SK-N-SH (cell line): ENCODE results near the gene SMIM1. TPM values are rescaled to one million over a fixed set of nuclear protein-coding genes. Genes with fewer than 3 reads are reported as not detected.

ENCODE experiments used
- CTCF ChIA-PET: fragments of 300-600, 350-600 bp; formaldehyde crosslinking; extraction: SDS; loops from one replicate; lab custom pipeline; 2021; lab: Yijun Ruan, JAX
- POLR2A ChIA-PET: fragments of 350-600 bp; sonication (Branson Sonifier 250); formaldehyde crosslinking; extraction: SDS; loops from one replicate; lab custom pipeline; 2020; ENCODE audit warnings: antibody characterized with exemption, inconsistent platforms; lab: Yijun Ruan, JAX
- DNase-seq: peaks from one replicate; pipeline ENCODE4 v3.0.0; 2012
- H2AFZ ChIP-seq: fragments of 200-600 bp; sonication (generic); 2 replicates; pipeline ENCODE4 v1.8.1; 2016; ENCODE audit warnings: antibody characterized with exemption, mild to moderate bottlenecking, low read depth
- H3F3A ChIP-seq: fragments of 200-600 bp; sonication (generic); replicated peaks from 2 replicates; pipeline ENCODE3; 2016; ENCODE audit warnings: antibody characterized with exemption, mild to moderate bottlenecking; ENCODE audit not compliant: insufficient read depth
- H3K27ac ChIP-seq, 2 experiments: fragments of 200-500 bp in 1 of 2; fragments of 200-600 bp in 1 of 2; sonication (Bioruptor generic) in 1 of 2; sonication (generic), shearing (Covaris generic) in 1 of 2; 2 replicates each; pipeline versions ENCODE4 v1.5.1 to v1.6.1; 2014 to 2016; ENCODE audit warnings: low read depth in 2 of 2, inconsistent platforms in 1 of 2, low read length in 1 of 2, mild to moderate bottlenecking in 1 of 2, mixed read lengths in 1 of 2
- H3K27me3 ChIP-seq: fragments of 200-600 bp; sonication (generic), shearing (Covaris generic); 2 replicates; pipeline ENCODE4 v1.6.1; 2016; ENCODE audit warnings: mixed run types; ENCODE audit not compliant: insufficient read depth
- H3K36me3 ChIP-seq, 2 experiments: fragments of 200-500 bp in 1 of 2; fragments of 200-600 bp in 1 of 2; sonication (Bioruptor generic) in 1 of 2; sonication (generic) in 1 of 2; replicated peaks in 1 of 2; 2 replicates each; pipeline versions ENCODE3 to v1.5.1; 2014 to 2016; ENCODE audit warnings: low read length in 1 of 2, mild to moderate bottlenecking in 1 of 2; ENCODE audit not compliant: insufficient read depth in 2 of 2, control insufficient read depth in 1 of 2
- H3K4me1 ChIP-seq, 2 experiments: fragments of 200-500 bp in 1 of 2; fragments of 200-600 bp in 1 of 2; sonication (Bioruptor generic) in 1 of 2; sonication (generic), shearing (Covaris generic) in 1 of 2; 2 replicates each; pipeline versions ENCODE4 v1.5.1 to v1.6.1; 2014 to 2016; ENCODE audit warnings: low read depth in 1 of 2, low read length in 1 of 2, mixed run types in 1 of 2; ENCODE audit not compliant: insufficient read depth in 2 of 2, control insufficient read depth in 1 of 2
- H3K4me2 ChIP-seq: fragments of 200-600 bp; sonication (generic), shearing (Covaris generic); 2 replicates; pipeline ENCODE4 v1.6.1; 2017; ENCODE audit warnings: mixed run types
- H3K4me3 ChIP-seq, 2 experiments: fragments of 200-500 bp in 1 of 2; fragments of 200-600 bp in 1 of 2; sonication (Bioruptor generic) in 1 of 2; sonication (generic), shearing (Covaris generic) in 1 of 2; 2 replicates each; pipeline versions ENCODE4 v1.5.1 to v1.8.1; 2014 to 2016; ENCODE audit warnings: low read depth in 2 of 2, inconsistent platforms in 1 of 2, low read length in 1 of 2, mild to moderate bottlenecking in 1 of 2, mixed read lengths in 1 of 2, moderate library complexity in 1 of 2
- H3K79me2 ChIP-seq: fragments of 200-600 bp; sonication (generic); 2 replicates; pipeline ENCODE4 v1.8.1; 2017; ENCODE audit warnings: mild to moderate bottlenecking; ENCODE audit not compliant: insufficient read depth
- H3K9ac ChIP-seq: fragments of 200-600 bp; sonication (generic); 2 replicates; pipeline ENCODE4 v1.6.1; 2017; ENCODE audit warnings: mixed run types
- H3K9me2 ChIP-seq: fragments of 200-600 bp; sonication (generic); 2 replicates; pipeline ENCODE4 v1.6.1; 2017; ENCODE audit warnings: mixed run types
- H3K9me3 ChIP-seq: fragments of 200-600 bp; sonication (generic); 2 replicates; pipeline ENCODE4 v1.6.1; 2017; ENCODE audit warnings: mixed run types, mild to moderate bottlenecking, moderate library complexity
- H4K20me1 ChIP-seq: fragments of 200-600 bp; sonication (generic); 2 replicates; pipeline ENCODE4 v1.6.1; 2017; ENCODE audit warnings: mild to moderate bottlenecking, mixed run types; ENCODE audit not compliant: insufficient read depth
- CHD2 ChIP-seq: fragments of 150-350 bp; IDR thresholded peaks from 2 replicates; pipeline ENCODE4 v1.6.1; 2018; ENCODE audit warnings: low read length; ENCODE audit not compliant: partially characterized antibody
- ELF1 ChIP-seq: IDR thresholded peaks from 2 replicates; pipeline ENCODE4 v1.4.0; 2012
- EZH2phosphoT487 ChIP-seq: fragments of 200-600 bp; sonication (generic); IDR thresholded peaks from 2 replicates; pipeline ENCODE4 v1.6.1; 2017; ENCODE audit warnings: low read depth, mixed run types, mild to moderate bottlenecking, antibody characterized with exemption, moderate library complexity, borderline replicate concordance
- FOXJ3 ChIP-seq: sonication (generic); formaldehyde crosslinking; IDR thresholded peaks from 2 replicates; pipeline ENCODE4 v1.5.1; 2020; ENCODE audit warnings: mild to moderate bottlenecking, missing genetic modification reagents
- IRF3 ChIP-seq: fragments of 150-350 bp; IDR thresholded peaks from 2 replicates; pipeline ENCODE4 v1.6.1; 2016; ENCODE audit warnings: mild to moderate bottlenecking, low read depth, low read length
- JUND ChIP-seq: IDR thresholded peaks from 2 replicates; pipeline ENCODE4 v1.4.0; 2012
- MEF2A ChIP-seq: IDR thresholded peaks from 2 replicates; pipeline ENCODE4 v1.4.0; 2012; ENCODE audit warnings: low read depth, borderline replicate concordance
- NFIC ChIP-seq: IDR thresholded peaks from 2 replicates; pipeline ENCODE4 v1.4.0; 2012; ENCODE audit warnings: borderline replicate concordance
- NRF1 ChIP-seq: IDR thresholded peaks from 2 replicates; pipeline ENCODE4 v1.6.1; 2012; ENCODE audit warnings: low read depth, mild to moderate bottlenecking, low read length
- PBX3 ChIP-seq: IDR thresholded peaks from 2 replicates; pipeline ENCODE4; 2012
- POLR2AphosphoS5 ChIP-seq: IDR thresholded peaks from 2 replicates; pipeline ENCODE4 v1.6.1; 2012; ENCODE audit warnings: low read depth, low read length
- RCOR1 ChIP-seq: fragments of 150-350 bp; IDR thresholded peaks from 2 replicates; pipeline ENCODE4 v1.6.1; 2017; ENCODE audit warnings: antibody characterized with exemption, low read length
- REST ChIP-seq: IDR thresholded peaks from 2 replicates; pipeline ENCODE4 v1.6.1; 2012; ENCODE audit warnings: mild to moderate bottlenecking, low read depth, low read length, moderate library complexity
- RFX5 ChIP-seq: IDR thresholded peaks from 2 replicates; pipeline ENCODE4 v1.6.1; 2012; ENCODE audit warnings: mild to moderate bottlenecking, improper control_type of control experiment, low read length
- RXRA ChIP-seq: IDR thresholded peaks from 2 replicates; pipeline ENCODE4 v1.4.0; 2012; ENCODE audit warnings: low read depth, mild to moderate bottlenecking, borderline replicate concordance
- SIN3A ChIP-seq: IDR thresholded peaks from 2 replicates; pipeline ENCODE4 v1.6.1; 2012; ENCODE audit warnings: low read depth, mild to moderate bottlenecking, low read length, moderate library complexity, borderline replicate concordance
- SMC3 ChIP-seq: IDR thresholded peaks from 2 replicates; pipeline ENCODE4 v1.6.1; 2012; ENCODE audit warnings: low read depth, low read length, improper control_type of control experiment
- TCF12 ChIP-seq: IDR thresholded peaks from 2 replicates; pipeline ENCODE4 v1.4.0; 2012
- USF2 ChIP-seq: fragments of 150-350 bp; IDR thresholded peaks from 2 replicates; pipeline ENCODE4 v1.6.1; 2017; ENCODE audit warnings: antibody characterized with exemption, low read length, low read depth, borderline replicate concordance
- WGBS: methylation state at CpG from one replicate; pipeline ENCODE4 v1.1.6; 2017; ENCODE audit warnings: low lambda C conversion rate; 5-methylcytosine and 5-hydroxymethylcytosine counted together
- polyA plus RNA-seq, 3 experiments: library from polyadenylated mRNA; depleted of rRNA; stranded (reverse); fragments of >200 nt; gene quantifications; 2 replicates each; pipeline ENCODE4 v1.2.3, GENCODE V29; 2012

Gene SMIM1
- polyA plus RNA-seq, 1 of the 3 experiments (the other 2 are of a cell fraction), result 6.1 TPM

GRCh38 chr1:3777647-3778589 is 5.4 kb downstream of the SMIM1 start:
- Histone ChIP-seq H3K27ac (peak overlapping the region in 1 of 2 experiments; percentile 92; a peak in 1 of 4 replicates), H3K79me2 (no peaks in the 10 kb centered on the region), H3F3A (peaks cover 5% of the 10 kb centered on the region), H4K20me1 (no peaks in the 10 kb centered on the region), H2AFZ (no peak overlapping the region), H3K9me2 (no peaks in the 10 kb centered on the region), H3K36me3 (peaks cover 8 to 34% of the 10 kb centered on the region in 2 experiments), H3K9me3 (no peaks in the 10 kb centered on the region), H3K9ac (no peak overlapping the region), H3K4me2 (no peak overlapping the region), H3K4me3 (no peak overlapping the region), H3K4me1 (peaks cover 0 to 59% of the 10 kb centered on the region in 2 experiments; a peak in 1 of 4 replicates), H3K27me3 (no peaks in the 10 kb centered on the region)
- 90% methylated on average over 4 of the region's 20 CpGs for WGBS
- no peak for DNase-seq
- ChIA-PET POLR2A (no interaction called here), CTCF (interaction anchor here (1.0 kb wide), 2 partner anchors 9 to 53 kb away, joined by 3 to 5 read pairs; no protein-coding TSS in a partner anchor)
- no peak for TF ChIP-seq USF2
- no peak for TF ChIP-seq NFIC

- H3K9me3 ChIP-seq, result no peaks in the 10 kb centered on the region
- H4K20me1 ChIP-seq, result no peaks in the 10 kb centered on the region
- TF ChIP-seq REST (no peak), TCF12 (no peak), SMC3 (no peak), MEF2A (no peak), ELF1 (no peak), POLR2AphosphoS5 (no peak), CHD2 (no peak), RCOR1 (no peak), NRF1 (no peak), IRF3 (no peak), SIN3A (no peak), EZH2phosphoT487 (no peak), FOXJ3 (CRISPR knock-in tag) (no peak), RXRA (no peak), PBX3 (no peak), NFIC (no peak), RFX5 (no peak), JUND (no peak)
- TF ChIP-seq, all 33 proteins: peak for 0
- no peak overlapping the region; a peak in 1 of 4 replicates for H3K27ac ChIP-seq
- no peaks in the 10 kb centered on the region for H3K79me2 ChIP-seq
- H3K27me3 ChIP-seq, result no peaks in the 10 kb centered on the region
- 50% methylated on average over 2 of the region's 14 CpGs for WGBS
- no peak overlapping the region for H3K4me2 ChIP-seq
- CTCF ChIA-PET, result interaction anchor here (1.0 kb wide), 2 partner anchors 10 to 54 kb away, joined by 3 to 5 read pairs; no protein-coding TSS in a partner anchor
- no peaks in the 10 kb centered on the region for H3F3A ChIP-seq
- H3K36me3 ChIP-seq, result peaks cover 8 to 38% of the 10 kb centered on the region in 2 experiments
- no peak overlapping the region for H3K4me3 ChIP-seq
- H3K4me1 ChIP-seq, result peaks cover 0 to 51% of the 10 kb centered on the region in 2 experiments; a peak in 1 of 4 replicates
- H3K9ac ChIP-seq, result no peak overlapping the region
- no peak overlapping the region for H2AFZ ChIP-seq
- DNase-seq, result no peak
- no peaks in the 10 kb centered on the region for H3K9me2 ChIP-seq
- POLR2A ChIA-PET, result no interaction called here
These were observed 6.2 kb downstream of the SMIM1 start for GRCh38 chr1:3778590-3779264.
